Tibial nerve (tissue), 3 donors: ENCODE data around the gene CDC42EP3.

Source experiments
- POLR2A ChIP-seq, 2 donors: fragments of 450-650 bp; IDR thresholded peaks; one replicate each; pipeline ENCODE4 v1.6.1; 2017; ENCODE audit warnings: antibody characterized with exemption in 2 of 2, mild to moderate bottlenecking in 2 of 2, moderate library complexity in 2 of 2
- TF ChIP-seq, protein P1 (sequence below), 5 experiments: fragments of 200-600 bp in 3 of 5; fragments of 450-650 bp in 2 of 5; sonication (generic) in 3 of 5; IDR thresholded peaks; one replicate each; pipeline ENCODE4 v1.5.1; 2016 to 2019; ENCODE audit warnings: antibody characterized with exemption in 5 of 5, mild to moderate bottlenecking in 3 of 5, moderate library complexity in 2 of 5

DNA sequence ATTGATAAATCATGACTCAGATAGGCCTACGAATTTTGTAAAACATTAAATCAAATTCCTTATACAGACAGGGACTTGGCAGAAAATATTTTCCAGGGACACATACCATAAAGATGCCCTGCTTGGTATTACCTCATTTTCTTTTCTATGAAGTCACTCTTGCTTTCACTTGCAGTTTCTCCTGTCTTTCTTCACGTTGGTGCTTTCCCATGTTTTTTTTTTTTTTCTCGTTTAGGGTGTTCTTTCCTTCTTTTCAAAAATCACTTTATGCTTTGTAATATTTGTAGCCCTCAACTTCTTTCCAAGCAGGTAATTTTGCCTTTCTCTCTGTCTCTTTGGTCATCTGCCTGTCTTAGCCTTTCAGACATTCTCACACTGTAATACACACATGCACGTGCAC is 40.7 kb downstream of the CDC42EP3 start:
- TF ChIP-seq, protein P1, sequence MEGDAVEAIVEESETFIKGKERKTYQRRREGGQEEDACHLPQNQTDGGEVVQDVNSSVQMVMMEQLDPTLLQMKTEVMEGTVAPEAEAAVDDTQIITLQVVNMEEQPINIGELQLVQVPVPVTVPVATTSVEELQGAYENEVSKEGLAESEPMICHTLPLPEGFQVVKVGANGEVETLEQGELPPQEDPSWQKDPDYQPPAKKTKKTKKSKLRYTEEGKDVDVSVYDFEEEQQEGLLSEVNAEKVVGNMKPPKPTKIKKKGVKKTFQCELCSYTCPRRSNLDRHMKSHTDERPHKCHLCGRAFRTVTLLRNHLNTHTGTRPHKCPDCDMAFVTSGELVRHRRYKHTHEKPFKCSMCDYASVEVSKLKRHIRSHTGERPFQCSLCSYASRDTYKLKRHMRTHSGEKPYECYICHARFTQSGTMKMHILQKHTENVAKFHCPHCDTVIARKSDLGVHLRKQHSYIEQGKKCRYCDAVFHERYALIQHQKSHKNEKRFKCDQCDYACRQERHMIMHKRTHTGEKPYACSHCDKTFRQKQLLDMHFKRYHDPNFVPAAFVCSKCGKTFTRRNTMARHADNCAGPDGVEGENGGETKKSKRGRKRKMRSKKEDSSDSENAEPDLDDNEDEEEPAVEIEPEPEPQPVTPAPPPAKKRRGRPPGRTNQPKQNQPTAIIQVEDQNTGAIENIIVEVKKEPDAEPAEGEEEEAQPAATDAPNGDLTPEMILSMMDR (IDR thresholded peaks at IDR 0.05): no peak
- no peak for TF ChIP-seq POLR2A (IDR thresholded peaks at IDR 0.05)
